ENCODE measurements around the gene LARGE2.
A peak's percentile ranks its signal among the peaks of the same experiment; 100 is the strongest.

LARGE2 gene

DNA sequence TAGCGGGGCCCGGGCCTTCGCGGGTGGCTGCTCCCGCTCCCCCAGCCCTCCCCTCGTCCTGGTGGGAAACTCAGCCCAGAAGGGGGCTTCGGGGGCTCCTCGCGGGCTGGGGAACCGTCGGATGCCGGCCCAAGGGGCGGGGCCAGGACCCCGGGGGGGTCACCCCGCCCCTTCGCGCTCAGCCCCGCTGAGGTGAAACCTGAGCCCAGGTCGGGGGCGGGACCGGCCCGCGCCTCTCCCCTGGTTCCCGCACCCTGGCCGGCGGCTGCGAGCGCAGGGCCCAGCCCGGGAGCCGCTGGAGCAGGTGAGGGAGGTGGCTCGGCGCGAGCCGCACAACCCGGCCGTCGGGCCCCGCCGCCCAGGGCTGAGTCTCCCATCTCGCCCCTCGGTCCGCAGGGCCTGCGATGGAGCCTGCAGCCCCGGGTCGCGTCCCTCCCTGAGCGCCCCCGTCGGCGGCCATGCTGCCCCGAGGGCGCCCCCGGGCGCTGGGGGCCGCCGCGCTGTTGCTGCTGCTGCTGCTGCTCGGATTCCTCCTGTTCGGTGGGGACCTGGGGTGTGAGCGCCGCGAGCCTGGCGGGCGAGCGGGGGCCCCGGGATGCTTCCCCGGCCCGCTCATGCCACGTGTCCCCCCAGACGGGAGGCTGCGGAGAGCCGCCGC lies at the start of gene LARGE2:
Gene LARGE2, plus strand, starts transcription at position 232 of the 658 bp plus-strand sequence. Its CDS starts 227 bp downstream, at position 459.
- DNase-seq (ENCODE audit: low read depth) = no peak

GRCh38 chr11:45876401-45876800 lies 46.1 kb upstream of the LARGE2 start:
- no peak for DNase-seq (ENCODE audit: low read depth)

- no peak for DNase-seq (ENCODE audit: low read depth)
These were observed 45.2 kb upstream of the LARGE2 start for GRCh38 chr11:45877221-45877620.

- no peak for DNase-seq (ENCODE audit: low read depth)
These were observed 44.6 kb upstream of the LARGE2 start for GRCh38 chr11:45877845-45878244.

DNA sequence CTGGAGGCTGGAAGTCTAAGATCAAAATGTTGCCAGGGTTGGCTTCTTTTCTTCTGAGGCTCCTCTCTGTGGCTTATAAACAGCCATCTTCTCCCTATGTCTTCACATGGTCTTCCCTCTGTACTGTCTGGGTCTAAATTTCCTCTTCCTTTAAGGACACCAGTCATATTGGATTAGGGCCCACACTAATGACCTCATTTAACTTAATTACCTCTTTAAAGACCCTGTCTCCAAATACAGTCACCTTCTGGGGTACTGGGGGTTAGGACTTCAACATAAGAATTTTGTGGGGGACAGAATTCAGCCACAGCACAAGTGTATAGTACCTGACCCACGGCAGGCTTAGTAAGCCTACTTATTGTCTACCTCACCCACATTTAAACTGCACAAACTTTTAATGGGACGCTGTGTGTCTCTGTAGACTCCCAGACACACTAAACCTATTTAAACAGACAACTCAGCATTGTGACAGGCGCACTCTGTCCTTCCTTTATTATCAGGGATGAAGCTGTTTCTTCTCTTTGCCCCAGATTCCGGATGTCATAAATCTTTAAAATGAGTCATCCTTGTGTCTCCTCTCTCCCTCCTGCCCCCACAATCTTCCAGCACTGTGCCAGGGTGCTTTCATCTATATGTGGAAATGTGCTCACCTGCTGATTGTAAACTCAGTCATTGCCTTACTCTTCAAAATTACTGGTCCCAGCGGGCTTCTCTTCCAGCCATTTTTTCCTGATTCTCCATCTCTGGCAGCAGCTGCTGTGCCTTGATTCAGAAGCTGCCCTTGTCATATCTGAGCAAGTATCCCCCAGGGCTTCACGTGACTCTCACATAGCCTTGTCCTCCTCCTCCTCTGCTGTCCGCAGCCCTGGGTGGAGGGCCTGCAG lies 42.4 kb upstream of the LARGE2 start:
- no peak for DNase-seq (ENCODE audit: low read depth)

GRCh38 chr11:45880772-45881570 lies 41.5 kb upstream of the LARGE2 start:
- DNase-seq (ENCODE audit: low read depth) = no peak

- DNase-seq (ENCODE audit: low read depth) = no peak
These were observed 40.6 kb upstream of the LARGE2 start for GRCh38 chr11:45881708-45882368.

DNA sequence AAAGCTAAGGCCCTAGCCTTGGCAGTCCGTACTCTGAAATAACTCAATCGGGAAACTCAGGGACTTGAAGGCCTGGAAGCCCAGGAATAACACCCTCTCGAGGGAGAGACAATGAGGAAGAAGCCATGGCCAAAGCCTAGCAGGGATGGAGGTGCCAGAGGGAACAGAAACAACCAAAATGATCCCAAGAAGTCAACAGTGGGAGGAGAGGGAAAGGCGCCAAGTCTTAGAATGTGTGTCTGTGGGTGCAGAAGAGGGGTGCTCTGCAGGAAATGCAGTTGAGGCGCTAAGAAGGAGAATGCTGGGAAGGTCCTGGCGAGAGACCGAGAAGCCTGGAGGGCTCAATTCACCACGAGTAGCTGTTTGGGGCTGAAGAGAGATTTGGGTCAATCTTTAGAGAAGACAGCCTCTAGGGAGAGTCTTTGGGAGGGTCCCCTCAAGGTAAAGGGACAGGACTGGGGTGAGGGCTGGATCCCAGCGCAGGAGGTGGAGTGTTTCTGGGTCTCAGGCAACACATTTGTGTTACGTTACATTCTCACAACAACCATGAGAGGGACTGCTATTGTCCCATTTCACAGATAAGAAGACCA lies 37.8 kb upstream of the LARGE2 start:
- no peak for DNase-seq (ENCODE audit: low read depth)

DNA sequence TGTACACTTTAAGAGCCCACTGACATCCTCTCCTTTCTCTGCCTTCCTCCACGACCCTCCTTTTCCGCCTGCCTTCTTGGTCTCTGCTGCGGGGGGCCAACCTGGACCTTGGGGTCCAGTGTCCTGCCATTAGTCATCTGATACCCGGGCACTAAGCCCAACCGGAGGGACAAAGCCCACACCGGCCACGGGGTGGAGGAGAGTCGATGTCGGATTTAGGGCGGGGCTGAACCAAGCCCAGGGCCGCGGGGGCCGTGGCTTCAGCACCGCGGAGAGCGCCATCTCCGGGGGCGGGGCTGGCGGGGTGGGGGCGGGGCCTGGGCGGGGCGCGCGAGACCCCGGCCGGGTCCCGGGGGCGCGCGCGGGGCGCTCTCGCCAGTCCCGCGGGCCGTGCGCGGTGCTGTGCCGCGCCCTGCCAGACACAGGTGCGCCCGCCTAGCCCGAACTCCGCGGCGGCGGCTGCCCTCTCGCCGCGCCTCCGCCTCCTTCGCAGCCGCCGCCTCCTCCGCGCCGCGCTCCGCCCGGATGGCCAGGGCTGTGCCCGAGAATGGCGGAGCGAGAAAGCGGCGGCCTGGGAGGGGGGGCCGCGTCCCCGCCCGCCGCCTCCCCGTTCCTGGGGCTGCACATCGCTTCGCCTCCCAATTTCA lies 37.1 kb upstream of the LARGE2 start, which contains the start of gene MAPK8IP1:
Gene MAPK8IP1, plus strand, starts transcription at position 378 of the 647 bp plus-strand sequence. Its CDS starts 170 bp downstream, at position 548.
- DNase-seq (ENCODE audit: low read depth) = peak; percentile 35

GRCh38 chr11:45885921-45886721 lies 36.3 kb upstream of the LARGE2 start:
- DNase-seq (ENCODE audit: low read depth) = no peak

GRCh38 chr11:45886816-45887520 lies 35.5 kb upstream of the LARGE2 start:
- DNase-seq (ENCODE audit: low read depth) = no peak

DNA sequence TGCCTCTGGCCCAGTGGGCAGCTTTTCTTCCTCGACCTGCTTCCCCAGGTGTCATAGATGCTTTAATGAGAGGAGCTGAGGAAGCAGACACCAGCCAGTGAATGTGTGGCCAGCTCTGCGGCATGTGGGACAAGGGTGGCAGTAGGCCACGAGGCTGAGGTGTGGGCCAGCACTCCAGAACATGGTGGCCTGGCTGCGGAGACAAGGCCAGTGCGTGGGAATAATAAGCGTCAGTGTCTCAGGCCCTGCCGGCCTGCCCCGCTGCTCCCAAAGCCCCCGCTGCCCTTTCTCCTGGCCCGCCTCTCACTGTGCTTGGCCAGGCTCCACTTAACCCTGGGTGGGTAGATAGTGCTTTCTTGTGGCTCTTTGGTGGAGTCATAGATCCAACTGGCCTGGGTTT lies 34.9 kb upstream of the LARGE2 start:
- DNase-seq (ENCODE audit: low read depth) = no peak

- no peak for DNase-seq (ENCODE audit: low read depth)
These were observed 32.9 kb upstream of the LARGE2 start for GRCh38 chr11:45889555-45889954.

DNA sequence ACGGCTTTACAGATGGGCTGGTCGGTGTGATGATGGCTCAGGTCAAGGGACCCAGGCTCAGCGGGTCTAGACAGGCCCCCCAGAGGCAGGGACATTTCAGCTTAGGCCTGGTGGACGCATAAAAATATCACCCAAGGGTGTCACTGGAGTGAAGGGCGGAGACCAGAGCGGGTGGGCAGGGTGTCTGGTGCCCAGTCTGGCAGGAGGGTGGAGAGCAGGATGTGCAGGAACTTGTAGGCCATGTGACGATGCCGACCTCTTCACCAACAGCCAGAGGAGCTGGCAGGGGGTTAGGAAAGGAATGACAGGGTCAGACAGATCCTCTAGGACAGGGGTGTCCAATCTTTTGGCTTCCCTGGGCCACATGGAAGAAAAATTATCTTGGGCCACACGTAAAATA lies 32.5 kb upstream of the LARGE2 start:
- DNase-seq (ENCODE audit: low read depth) = no peak

DNA sequence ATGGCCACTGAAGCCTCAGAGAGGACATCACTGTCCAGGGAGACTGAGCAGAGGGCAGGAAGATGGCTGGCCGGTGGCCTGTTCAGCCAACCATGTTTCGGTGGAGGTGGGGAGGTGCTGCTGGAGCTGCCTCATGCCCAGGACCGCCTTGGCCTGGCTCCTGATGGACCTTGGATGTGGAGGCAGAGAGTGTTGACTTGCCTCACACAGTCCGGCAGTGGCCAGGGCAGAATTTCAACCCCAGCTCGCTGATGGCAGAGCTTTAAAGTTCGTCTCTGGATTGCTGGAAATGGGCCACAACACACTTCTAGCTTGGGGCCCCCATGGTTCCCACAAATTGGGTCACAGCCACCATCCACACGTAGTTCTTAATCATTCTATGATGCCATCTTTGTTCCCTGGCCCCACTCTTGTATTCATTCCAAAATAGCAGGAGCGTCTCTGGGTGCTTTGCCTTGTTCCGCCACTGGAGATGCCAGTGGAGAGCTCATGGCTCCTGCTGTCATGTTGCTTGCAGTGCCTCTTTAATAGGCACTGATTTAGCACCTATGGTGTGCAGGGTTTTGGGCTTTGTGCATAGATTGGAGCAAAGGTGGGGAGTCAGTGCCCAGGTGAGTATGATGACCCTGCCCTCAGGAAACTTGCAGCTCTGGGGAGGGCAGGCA lies 31.4 kb upstream of the LARGE2 start:
- DNase-seq (ENCODE audit: low read depth) = no peak

DNA sequence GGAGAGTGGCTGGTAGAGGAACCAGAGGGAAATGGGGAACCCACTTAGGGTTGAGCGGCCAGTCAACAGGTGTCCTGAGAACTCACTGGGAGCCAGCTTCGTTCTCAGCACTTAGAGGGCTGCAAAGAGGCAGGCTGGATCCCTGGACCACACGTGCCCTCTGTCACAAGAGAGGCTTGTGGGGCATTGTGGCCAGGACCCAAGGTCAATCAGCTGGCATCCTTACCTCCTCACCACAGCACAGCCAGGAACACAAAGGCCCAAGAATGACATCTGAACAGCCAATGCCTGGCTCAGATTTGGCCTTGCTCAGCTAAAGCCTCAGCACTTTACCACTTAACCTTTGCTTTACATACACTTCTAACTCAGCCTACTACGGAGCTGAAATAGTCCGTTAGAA lies 29.6 kb upstream of the LARGE2 start:
- no peak for DNase-seq (ENCODE audit: low read depth)

- no peak for DNase-seq (ENCODE audit: low read depth)
These were observed 27.8 kb upstream of the LARGE2 start for GRCh38 chr11:45894555-45895247.

DNA sequence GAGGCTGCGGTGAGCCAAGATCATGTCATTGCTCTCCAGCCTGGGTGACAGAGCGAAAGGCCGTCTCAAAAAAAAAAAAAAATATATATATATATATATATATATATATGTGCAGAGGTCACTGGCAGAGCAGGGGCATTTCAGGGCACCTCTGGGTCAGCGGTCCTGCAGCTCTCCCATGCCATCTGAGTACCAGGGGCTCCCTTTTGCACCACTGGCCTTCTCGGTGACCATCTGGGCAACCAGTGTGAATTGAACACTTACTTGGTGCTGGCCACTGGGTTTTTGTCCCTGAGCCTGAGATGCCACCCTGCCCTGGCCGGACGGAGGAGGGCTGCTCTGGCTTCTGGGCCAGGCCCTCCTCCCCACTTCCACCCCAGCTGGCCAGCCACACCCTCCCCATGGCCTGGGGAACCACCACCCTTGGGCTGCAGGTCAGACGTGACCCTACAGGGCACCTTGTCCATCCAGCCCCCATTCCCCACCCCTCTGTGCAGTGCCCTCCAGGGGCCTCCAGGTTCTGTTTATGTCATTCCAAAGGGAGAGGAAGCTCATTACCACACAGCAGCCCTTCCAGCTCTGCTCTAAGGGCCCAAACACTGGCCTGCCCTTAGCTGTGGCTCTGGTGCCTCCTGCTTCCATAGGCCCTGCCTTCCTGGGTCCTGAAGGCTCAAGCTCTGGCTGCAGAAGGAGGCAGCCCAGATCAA lies 26.8 kb upstream of the LARGE2 start:
- no peak for DNase-seq (ENCODE audit: low read depth)

All from activated T-helper 9 cell treated with anti-CD3 and anti-CD28 coated beads, Interleukin-2, amount 50 U/mL, for 16 hours (primary cell).